DOHH2 (cell line): ENCODE measurements around the gene ALX4.

Experiments
- EZH2phosphoT487 ChIP-seq: fragments of 200-600 bp; sonication (generic); IDR thresholded peaks from 2 replicates; pipeline ENCODE4 v1.6.1; 2017; ENCODE audit warnings: borderline replicate concordance, mild to moderate bottlenecking, antibody characterized with exemption, low read length, moderate library complexity, mixed read lengths
- TF ChIP-seq, protein P1 (sequence below): fragments of 200-600 bp; sonication (generic); IDR thresholded peaks from one replicate; pipeline ENCODE4 v1.5.1; 2014; ENCODE audit warnings: antibody characterized with exemption, mild to moderate bottlenecking, low read depth, low read length; ENCODE audit not compliant: poor library complexity, severe bottlenecking

DNA sequence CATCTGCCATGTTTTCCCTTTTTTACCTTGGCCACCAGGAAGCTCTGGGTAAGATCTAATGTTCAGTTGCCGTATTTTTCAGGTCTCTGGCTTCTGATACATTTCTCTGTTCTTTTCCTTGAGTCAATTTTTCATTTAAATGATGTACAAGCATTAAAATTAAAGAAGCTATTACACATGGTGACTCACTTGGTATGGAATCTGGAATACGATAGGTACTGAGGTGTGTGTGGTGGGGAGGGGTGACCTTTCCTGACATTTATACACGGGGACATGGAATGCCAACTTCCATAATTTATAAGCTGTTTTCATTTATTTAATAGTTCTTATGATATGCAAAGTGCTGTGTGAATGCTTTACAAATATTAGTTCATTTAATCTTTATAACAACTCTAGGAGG, 47.8 kb upstream of the ALX4 start:
- TF ChIP-seq, protein P1, sequence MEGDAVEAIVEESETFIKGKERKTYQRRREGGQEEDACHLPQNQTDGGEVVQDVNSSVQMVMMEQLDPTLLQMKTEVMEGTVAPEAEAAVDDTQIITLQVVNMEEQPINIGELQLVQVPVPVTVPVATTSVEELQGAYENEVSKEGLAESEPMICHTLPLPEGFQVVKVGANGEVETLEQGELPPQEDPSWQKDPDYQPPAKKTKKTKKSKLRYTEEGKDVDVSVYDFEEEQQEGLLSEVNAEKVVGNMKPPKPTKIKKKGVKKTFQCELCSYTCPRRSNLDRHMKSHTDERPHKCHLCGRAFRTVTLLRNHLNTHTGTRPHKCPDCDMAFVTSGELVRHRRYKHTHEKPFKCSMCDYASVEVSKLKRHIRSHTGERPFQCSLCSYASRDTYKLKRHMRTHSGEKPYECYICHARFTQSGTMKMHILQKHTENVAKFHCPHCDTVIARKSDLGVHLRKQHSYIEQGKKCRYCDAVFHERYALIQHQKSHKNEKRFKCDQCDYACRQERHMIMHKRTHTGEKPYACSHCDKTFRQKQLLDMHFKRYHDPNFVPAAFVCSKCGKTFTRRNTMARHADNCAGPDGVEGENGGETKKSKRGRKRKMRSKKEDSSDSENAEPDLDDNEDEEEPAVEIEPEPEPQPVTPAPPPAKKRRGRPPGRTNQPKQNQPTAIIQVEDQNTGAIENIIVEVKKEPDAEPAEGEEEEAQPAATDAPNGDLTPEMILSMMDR: no peak
- TF ChIP-seq EZH2phosphoT487: no peak
